Measurements from ENCODE around the gene HOXD8. TPM values are rescaled to one million over a fixed set of nuclear protein-coding genes. Genes with fewer than 3 reads are reported as not detected.

The HOXD8 gene
- total RNA-seq, 1 donor from 2014 or later: not detected

GRCh38 chr2:176117162-176117822, 12.2 kb upstream of the HOXD8 start:
- Histone ChIP-seq H3K79me2 (ENCODE audit: insufficient read depth, low read length) (no peaks in the 10 kb centered on the region), H3K36me3 (ENCODE audit: insufficient read depth, low read length) (no peaks in the 10 kb centered on the region), H3K4me2 (ENCODE audit: low read length) (no peak overlapping the region), H3K27ac (ENCODE audit: low read depth, low read length) (no peak overlapping the region), H2AFZ (ENCODE audit: low read depth, low read length) (no peak overlapping the region), H3K27me3 (ENCODE audit: insufficient read depth, low read length) (peaks cover 99% of the 10 kb centered on the region), H3K4me1 (ENCODE audit: insufficient read depth, low read length) (no peaks in the 10 kb centered on the region), H3K9me3 (ENCODE audit: insufficient read depth, low read depth, low read length) (peaks cover 9% of the 10 kb centered on the region), H4K20me1 (ENCODE audit: insufficient read depth, low read length) (no peaks in the 10 kb centered on the region), H3K4me3 (ENCODE audit: insufficient read depth, low read depth, low read length) (no peak overlapping the region), H3K9ac (ENCODE audit: low read length) (no peak overlapping the region)
- no peak for DNase-seq (ENCODE audit: low read depth)
- H3K4me1 Mint-ChIP-seq (ENCODE audit: low read depth, unreplicated experiment): no peaks in the 10 kb centered on the region
- TF ChIP-seq EZH2 (IDR thresholded peaks at IDR 0.05; ENCODE audit: insufficient read depth, low read length) (peak; percentile 86), CTCF (IDR thresholded peaks at IDR 0.05; ENCODE audit: insufficient read depth, low read depth, low read length) (no peak)
- no peak overlapping the region for H3K4me3 Mint-ChIP-seq (ENCODE audit: unreplicated experiment)
- peaks cover 83% of the 10 kb centered on the region for H3K27me3 Mint-ChIP-seq (ENCODE audit: low read depth, unreplicated experiment)
- FAIRE-seq: no peak
- peaks cover 5% of the 10 kb centered on the region for H3K36me3 Mint-ChIP-seq (ENCODE audit: low read depth, unreplicated experiment)
- H3K27ac Mint-ChIP-seq (ENCODE audit: unreplicated experiment): peak overlapping the region; percentile 84
- peaks cover 36% of the 10 kb centered on the region for H3K9me3 Mint-ChIP-seq (ENCODE audit: unreplicated experiment)

GRCh38 chr2:176117823-176118371, 11.6 kb upstream of the HOXD8 start:
- FAIRE-seq: no peak
- peaks cover 99% of the 10 kb centered on the region for H3K27me3 ChIP-seq (ENCODE audit: insufficient read depth, low read length)
- H3K79me2 ChIP-seq (ENCODE audit: insufficient read depth, low read length): no peaks in the 10 kb centered on the region
- TF ChIP-seq EZH2 (IDR thresholded peaks at IDR 0.05; ENCODE audit: insufficient read depth, low read length): peak; percentile 58
- TF ChIP-seq CTCF (IDR thresholded peaks at IDR 0.05; ENCODE audit: insufficient read depth, low read depth, low read length): no peak
- no peak overlapping the region for H3K9ac ChIP-seq (ENCODE audit: low read length)
- peaks cover 81% of the 10 kb centered on the region for H3K27me3 Mint-ChIP-seq (ENCODE audit: low read depth, unreplicated experiment)
- no peak overlapping the region for H2AFZ ChIP-seq (ENCODE audit: low read depth, low read length)
- no peaks in the 10 kb centered on the region for H3K4me1 Mint-ChIP-seq (ENCODE audit: low read depth, unreplicated experiment)
- no peak overlapping the region for H3K4me3 ChIP-seq (ENCODE audit: insufficient read depth, low read depth, low read length)
- H3K36me3 Mint-ChIP-seq (ENCODE audit: low read depth, unreplicated experiment): peaks cover 5% of the 10 kb centered on the region
- no peak for DNase-seq (ENCODE audit: low read depth)
- no peak overlapping the region for H3K4me3 Mint-ChIP-seq (ENCODE audit: unreplicated experiment)
- H3K36me3 ChIP-seq (ENCODE audit: insufficient read depth, low read length): no peaks in the 10 kb centered on the region
- H3K4me2 ChIP-seq (ENCODE audit: low read length): no peak overlapping the region
- no peak overlapping the region for H3K27ac ChIP-seq (ENCODE audit: low read depth, low read length)
- no peaks in the 10 kb centered on the region for H4K20me1 ChIP-seq (ENCODE audit: insufficient read depth, low read length)
- no peak overlapping the region for H3K27ac Mint-ChIP-seq (ENCODE audit: unreplicated experiment)
- peaks cover 9% of the 10 kb centered on the region for H3K9me3 ChIP-seq (ENCODE audit: insufficient read depth, low read depth, low read length)
- H3K9me3 Mint-ChIP-seq (ENCODE audit: unreplicated experiment): peaks cover 36% of the 10 kb centered on the region
- H3K4me1 ChIP-seq (ENCODE audit: insufficient read depth, low read length): peaks cover 4% of the 10 kb centered on the region
